GM10248 (cell line): ENCODE data around the gene POPDC2.

Source experiments
- CTCF ChIA-PET: fragments of 300-600 bp; sonication (Branson Sonifier 250); formaldehyde crosslinking; extraction: SDS; loops from one replicate; lab custom pipeline; 2021; ENCODE audit warnings: antibody characterized with exemption; lab: Yijun Ruan, JAX
- POLR2A ChIA-PET: fragments of 350-650 bp; sonication (Branson Sonifier 250); formaldehyde crosslinking; extraction: SDS; loops from one replicate; lab custom pipeline; 2020; ENCODE audit warnings: antibody characterized with exemption; lab: Yijun Ruan, JAX
- DNase-seq: peaks from one replicate; pipeline ENCODE4 v3.0.0; 2012; ENCODE audit errors: extremely low spot score
- TF ChIP-seq, protein P1 (sequence below): IDR thresholded peaks from 2 replicates; pipeline ENCODE4 v1.5.1; 2012; ENCODE audit warnings: mild to moderate bottlenecking, low read depth; ENCODE audit errors: extremely low read depth, missing control alignments, control extremely low read depth

POPDC2 gene

DNA sequence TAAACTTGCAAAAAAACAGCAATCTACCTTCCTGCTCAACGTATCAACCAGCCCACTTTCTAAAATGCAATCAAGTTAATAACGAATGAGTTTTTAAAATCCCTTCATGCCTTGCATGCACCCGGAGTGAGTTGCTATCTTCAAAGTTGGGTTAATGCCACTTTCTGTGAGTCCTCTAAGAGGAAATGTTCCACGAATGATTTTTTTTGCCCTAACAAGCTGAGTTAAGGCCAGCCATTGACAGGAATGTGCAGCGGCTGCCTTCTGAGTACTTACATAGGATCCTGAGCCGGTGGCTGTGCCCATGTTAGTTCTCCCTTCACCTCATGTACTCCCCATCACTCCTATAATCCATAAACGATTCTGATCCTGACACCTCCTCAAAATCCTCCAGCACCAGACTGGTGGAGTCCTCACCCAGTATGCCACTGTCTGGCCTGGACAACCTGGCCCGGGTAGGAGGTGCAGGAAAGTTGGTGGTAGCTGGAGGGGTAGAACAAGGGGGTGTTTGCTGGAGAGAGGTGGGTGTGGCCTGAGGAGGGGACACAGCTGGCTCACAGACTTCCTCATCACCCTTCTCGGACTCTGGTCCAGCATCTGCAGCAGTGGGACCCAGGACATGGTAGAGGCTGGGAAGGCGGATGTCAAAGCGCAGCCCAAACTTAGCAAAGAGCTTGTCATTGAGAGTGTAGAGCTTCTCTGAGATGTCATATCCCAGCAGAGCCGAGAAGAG is 12.4 kb downstream of the POPDC2 start:
- TF ChIP-seq, protein P1, sequence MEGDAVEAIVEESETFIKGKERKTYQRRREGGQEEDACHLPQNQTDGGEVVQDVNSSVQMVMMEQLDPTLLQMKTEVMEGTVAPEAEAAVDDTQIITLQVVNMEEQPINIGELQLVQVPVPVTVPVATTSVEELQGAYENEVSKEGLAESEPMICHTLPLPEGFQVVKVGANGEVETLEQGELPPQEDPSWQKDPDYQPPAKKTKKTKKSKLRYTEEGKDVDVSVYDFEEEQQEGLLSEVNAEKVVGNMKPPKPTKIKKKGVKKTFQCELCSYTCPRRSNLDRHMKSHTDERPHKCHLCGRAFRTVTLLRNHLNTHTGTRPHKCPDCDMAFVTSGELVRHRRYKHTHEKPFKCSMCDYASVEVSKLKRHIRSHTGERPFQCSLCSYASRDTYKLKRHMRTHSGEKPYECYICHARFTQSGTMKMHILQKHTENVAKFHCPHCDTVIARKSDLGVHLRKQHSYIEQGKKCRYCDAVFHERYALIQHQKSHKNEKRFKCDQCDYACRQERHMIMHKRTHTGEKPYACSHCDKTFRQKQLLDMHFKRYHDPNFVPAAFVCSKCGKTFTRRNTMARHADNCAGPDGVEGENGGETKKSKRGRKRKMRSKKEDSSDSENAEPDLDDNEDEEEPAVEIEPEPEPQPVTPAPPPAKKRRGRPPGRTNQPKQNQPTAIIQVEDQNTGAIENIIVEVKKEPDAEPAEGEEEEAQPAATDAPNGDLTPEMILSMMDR: no peak
- CTCF ChIA-PET: interaction anchor here (0.6 to 6.0 kb wide), 3 partner anchors 16 to 33 kb away, joined by 3 to 32 read pairs (median 3); no protein-coding TSS in a partner anchor
- POLR2A ChIA-PET: interaction anchor here (0.6 kb wide), 1 partner anchor 133 kb away, joined by 4 read pairs; no protein-coding TSS in a partner anchor
- no peak for DNase-seq

DNA sequence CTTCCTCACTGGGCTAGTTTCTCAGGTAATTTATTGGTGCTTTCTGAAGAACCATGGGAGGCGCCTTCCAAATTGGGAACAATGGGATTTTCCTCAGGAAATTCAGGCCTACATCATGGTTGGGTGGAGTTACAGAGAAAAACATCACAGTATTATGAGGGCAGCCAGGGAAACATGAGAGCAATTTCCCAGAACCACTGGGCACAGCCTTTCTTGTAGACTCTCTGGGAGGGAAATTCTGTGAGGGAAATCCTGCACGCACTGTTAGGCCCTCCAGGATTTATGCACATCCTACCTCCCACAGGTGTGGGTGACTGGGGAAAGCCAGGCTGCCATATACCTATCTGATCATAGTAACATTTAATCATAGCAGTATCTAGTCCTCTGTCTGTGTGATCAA is 13.2 kb downstream of the POPDC2 start:
- no peak for DNase-seq
- TF ChIP-seq, protein P1: no peak
- CTCF ChIA-PET: interaction anchor here (0.6 to 6.0 kb wide), 3 partner anchors 17 to 34 kb away, joined by 3 to 32 read pairs (median 5); no protein-coding TSS in a partner anchor
- POLR2A ChIA-PET: interaction anchor here (0.6 kb wide), 1 partner anchor 132 kb away, joined by 4 read pairs; no protein-coding TSS in a partner anchor

DNA sequence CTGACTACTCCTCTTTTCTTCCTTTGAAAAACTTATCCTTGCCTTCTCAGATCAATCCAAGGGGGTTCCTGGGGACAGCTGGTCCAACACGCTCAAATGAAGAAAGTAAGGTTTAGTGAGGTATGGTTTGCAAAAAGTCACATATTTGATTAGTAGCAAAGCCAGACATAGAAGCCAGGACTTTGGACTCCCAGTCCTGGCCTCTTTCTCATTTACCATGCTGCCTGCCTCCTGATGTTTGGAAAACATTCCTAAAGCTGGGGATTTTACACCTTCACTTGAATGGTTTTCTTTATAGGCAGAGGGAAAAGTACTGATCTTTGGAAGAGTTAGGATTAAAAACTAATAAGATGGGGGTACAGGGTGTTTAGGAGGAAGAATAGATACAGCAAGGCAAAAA is 14.6 kb downstream of the POPDC2 start:
- no peak for DNase-seq
- POLR2A ChIA-PET: no interaction called here
- CTCF ChIA-PET: interaction anchor here (1.4 to 6.0 kb wide), 2 partner anchors 18 to 35 kb away, joined by 5 to 32 read pairs; no protein-coding TSS in a partner anchor

DNA sequence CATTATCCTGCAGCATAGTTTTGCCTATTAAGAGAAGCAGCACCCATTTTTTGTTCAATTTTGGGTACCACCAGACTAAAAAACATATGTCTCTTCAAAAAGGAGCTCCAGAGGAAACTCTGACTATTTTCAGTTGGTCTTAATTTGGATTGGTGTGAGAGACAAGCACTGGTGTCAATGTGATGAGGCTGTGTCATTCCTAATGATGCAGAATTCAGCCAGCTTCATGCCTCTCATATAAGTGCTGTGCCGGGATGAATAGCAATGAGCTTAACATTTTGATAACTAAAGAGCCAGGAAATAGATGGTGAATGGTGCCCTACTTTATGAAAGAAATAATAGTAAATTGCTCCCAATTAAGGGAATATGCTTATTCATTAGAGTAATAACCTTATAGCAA is 15.9 kb downstream of the POPDC2 start:
- DNase-seq: no peak
- POLR2A ChIA-PET: no interaction called here
- TF ChIP-seq, protein P1: no peak
- CTCF ChIA-PET: interaction anchor here (1.6 to 2.7 kb wide), 4 partner anchors 11 to 44 kb away, joined by 4 to 15 read pairs (median 11); partner anchors contain the start of gene POPDC2

More for the DNA sequence above, 14.6 kb downstream of the POPDC2 start:
- TF ChIP-seq, protein P1: no peak

DNA sequence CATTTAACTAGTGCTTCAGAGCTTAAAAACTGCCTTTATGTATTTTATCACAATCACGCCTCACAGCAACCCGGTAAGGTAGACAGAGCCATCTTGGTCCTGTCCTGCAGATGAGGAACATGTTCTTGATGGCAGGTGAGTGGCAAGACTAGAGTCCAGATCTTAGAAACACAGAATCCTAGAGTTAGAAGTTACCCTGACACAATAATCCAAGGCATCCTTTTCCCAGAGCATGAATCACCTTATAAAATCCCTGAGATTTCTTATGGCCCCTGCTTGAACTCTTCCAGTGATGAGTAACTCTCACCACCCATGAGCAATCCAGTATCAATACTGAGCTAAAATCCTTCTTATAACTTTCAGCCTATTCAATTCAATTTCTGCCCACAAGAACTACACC is 16.9 kb downstream of the POPDC2 start:
- TF ChIP-seq, protein P1: no peak
- ChIA-PET POLR2A (no interaction called here), CTCF (interaction anchor here (0.8 to 2.7 kb wide), 9 partner anchors 12 to 349 kb away, joined by 3 to 15 read pairs (median 6); partner anchors contain the start of genes ARHGAP31 and POPDC2)
- no peak for DNase-seq

DNA sequence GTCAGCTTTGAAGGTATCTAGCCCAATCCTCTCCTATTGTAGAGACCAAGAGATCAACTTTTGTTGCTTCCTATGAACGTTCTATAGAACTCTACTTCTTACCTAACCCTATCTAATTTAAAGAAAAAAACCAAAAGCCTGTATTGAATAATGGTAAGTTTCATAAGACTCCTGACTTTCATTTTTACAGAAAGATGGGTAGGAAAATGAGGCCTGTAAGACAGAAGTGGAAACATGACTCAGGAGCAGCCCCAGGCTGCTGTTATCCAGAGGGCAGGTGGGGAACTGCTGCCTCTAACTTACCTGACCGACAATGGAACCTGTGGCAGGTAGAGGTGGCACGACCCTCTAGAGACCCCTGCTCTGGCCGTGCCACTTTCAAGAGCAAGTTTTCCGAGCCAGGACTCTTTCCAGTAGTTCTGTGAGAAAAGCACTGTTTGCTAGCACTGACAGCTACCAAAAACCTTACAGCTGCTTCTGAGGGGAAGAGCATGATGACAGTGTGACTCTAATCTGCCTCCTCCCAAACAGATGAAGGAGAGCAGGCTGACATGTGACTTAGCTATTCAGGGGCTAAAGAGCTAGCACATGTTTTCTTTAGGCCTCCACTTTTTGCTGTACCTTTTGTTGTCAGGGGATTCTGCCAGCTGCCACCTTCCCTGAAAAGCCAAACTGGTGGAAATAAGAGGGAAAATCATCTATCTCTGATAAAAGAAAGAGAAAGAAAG is 17.5 kb downstream of the POPDC2 start:
- ChIA-PET POLR2A (no interaction called here), CTCF (interaction anchor here (0.8 to 2.7 kb wide), 9 partner anchors 13 to 349 kb away, joined by 3 to 15 read pairs (median 6); partner anchors contain the start of genes ARHGAP31 and POPDC2)
- DNase-seq: no peak
- TF ChIP-seq, protein P1: no peak
